Transverse colon (tissue), 4 donors: ENCODE results near the gene NHS. TPM values are rescaled to one million over a fixed set of nuclear protein-coding genes. Genes with fewer than 3 reads are reported as not detected.
"Not testable (repeated sequence)": the region's sequence is repeated elsewhere in the genome, so short reads cannot be mapped to it uniquely, and the experiment has no call there.

Experiments
- DNase-seq: peaks from one replicate; pipeline ENCODE4 v3.0.0-alpha.2; 2019
- H3K27ac ChIP-seq, 4 donors: fragments of 200-600 bp; sonication (generic); 2 replicates each; pipeline ENCODE4 v1.5.1; 2016 to 2018; ENCODE audit warnings: inconsistent platforms in 4 of 4
- H3K27me3 ChIP-seq: fragments of 200-600 bp; sonication (generic); 2 replicates; pipeline ENCODE4 v1.5.1; 2017; ENCODE audit warnings: inconsistent platforms
- H3K36me3 ChIP-seq, 4 donors: fragments of 200-600 bp; sonication (generic); 2 replicates each; pipeline ENCODE4 v1.5.1; 2017 to 2019; ENCODE audit warnings: inconsistent platforms in 4 of 4
- H3K4me1 ChIP-seq, 4 donors: fragments of 200-600 bp; sonication (generic); 2 replicates each; pipeline ENCODE4 v1.5.1; 2017 to 2020; ENCODE audit warnings: inconsistent platforms in 4 of 4
- H3K4me3 ChIP-seq, 4 donors: fragments of 200-600 bp; sonication (generic); 1 replicate in 1 of 4; 2 replicates in 3 of 4; pipeline versions ENCODE4 v1.5.1 to v1.6.1; 2017 to 2019; ENCODE audit warnings: inconsistent platforms in 4 of 4
- H3K9me3 ChIP-seq, 2 donors: fragments of 200-600 bp; sonication (generic); 2 replicates each; pipeline ENCODE4 v1.5.1; 2017 to 2019; ENCODE audit warnings: inconsistent platforms in 2 of 2
- EP300 ChIP-seq: sonication (generic); formaldehyde crosslinking; IDR thresholded peaks from one replicate; pipeline ENCODE4 v1.6.1; 2017; ENCODE audit warnings: antibody characterized with exemption, low read depth
- POLR2A ChIP-seq: fragments of 450-650 bp; IDR thresholded peaks from one replicate; pipeline ENCODE4 v1.6.1; 2016; ENCODE audit warnings: antibody characterized with exemption, mild to moderate bottlenecking, moderate library complexity
- POLR2AphosphoS5 ChIP-seq, 3 donors: sonication (generic); formaldehyde crosslinking; IDR thresholded peaks; one replicate each; pipeline ENCODE4 v1.6.1; 2016; ENCODE audit warnings: antibody characterized with exemption in 3 of 3
- WGBS, 2 donors: methylation state at CpG; one replicate each; pipeline ENCODE4 v1.1.5; 2018; ENCODE audit warnings: low coverage in 1 of 2; 5-methylcytosine and 5-hydroxymethylcytosine counted together
- in situ Hi-C, 4 donors: fragments of 200-750 bp; cut with MboI; loops; one replicate each; pipeline versions ENCODE4 v1.15.0 to v1.15.1; 2017; ENCODE audit warnings: low sequenced_read_pairs in 3 of 4, low pct_ligation_motif_present in 1 of 4, low pct_unique_long_range_greater_than_20kb in 1 of 4
- intact Hi-C: fragments of 100-400 bp; cut with DNase I; formaldehyde crosslinking; loops from one replicate; pipeline ENCODE4 v1.15.1; 2023; ENCODE audit warnings: low total_unique reads
- total RNA-seq, 4 donors: library from RNA; depleted of rRNA; stranded (reverse); fragments of >200 nt; gene quantifications; one replicate each; pipeline ENCODE4 v1.1.0, GENCODE V29; 2016
- TF ChIP-seq, protein P1 (sequence below), 5 experiments: fragments of 200-600 bp in 3 of 5; fragments of 450-650 bp in 2 of 5; sonication (generic) in 3 of 5; IDR thresholded peaks; 1 replicate in 2 of 5; 2 replicates in 3 of 5; pipeline ENCODE4 v1.5.1; 2016 to 2017; ENCODE audit warnings: antibody characterized with exemption in 5 of 5, inconsistent platforms in 3 of 5, mild to moderate bottlenecking in 2 of 5, moderate library complexity in 1 of 5

The NHS gene
- total RNA-seq, 4 donors from 2014 or later, result 1.2 to 10.7 (median 5.0) TPM

DNA sequence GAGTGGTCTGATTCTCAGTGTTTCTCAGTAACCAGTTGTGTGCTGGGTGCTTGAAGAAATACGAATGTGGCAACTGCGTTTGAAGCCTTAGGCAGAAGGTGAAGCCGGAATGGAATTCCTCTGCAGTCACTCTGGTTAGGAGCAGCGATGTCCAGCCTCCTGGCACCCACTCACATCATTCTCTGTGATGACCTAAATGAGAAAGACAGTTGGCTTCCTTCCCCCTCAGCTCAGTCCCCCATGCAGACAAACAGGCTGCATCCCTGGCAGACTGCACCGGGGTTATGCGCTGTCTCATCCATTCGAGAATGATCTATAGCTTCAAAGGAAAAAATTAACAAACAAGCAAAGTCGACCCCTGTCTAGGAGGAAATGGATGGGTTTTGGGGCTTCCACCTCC lies 192.2 kb downstream of the NHS start:
- whole genome bisulfite sequencing, 2 donors, result 56 to 61% methylated on average over 3 to 8 of the region's 8 CpGs

DNA sequence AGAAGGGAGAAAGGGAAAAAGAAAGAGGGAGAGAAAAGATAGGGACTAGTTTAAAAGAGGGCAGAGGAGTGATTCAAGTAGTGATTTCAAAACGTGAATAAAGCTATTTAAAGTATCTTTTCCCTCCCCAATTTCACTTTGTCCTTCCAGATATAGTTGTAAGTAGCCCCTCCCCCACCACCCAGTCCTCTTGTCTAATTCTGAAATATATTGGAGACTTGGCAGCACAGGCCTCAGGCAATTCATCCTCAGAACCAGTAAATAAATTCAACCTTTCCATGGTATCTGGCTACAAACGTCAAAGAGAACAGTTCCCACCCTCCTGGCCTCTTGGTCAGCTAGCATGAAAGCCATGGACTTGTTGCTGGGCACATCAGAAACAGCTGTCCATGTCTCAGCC lies 192.8 kb downstream of the NHS start:
- WGBS, 2 donors, result 30% methylated on average over 2 of the region's 2 CpGs; no CpG with 5 or more reads in 1 of the 2 donors
- DNase-seq, result no peak
- Histone ChIP-seq H3K27me3 (no peaks in the 10 kb centered on the region), H3K27ac (peak overlapping the region; percentile 32 to 60 (median 48)), H3K36me3 (no peaks in the 10 kb centered on the region), H3K9me3 (no peaks in the 10 kb centered on the region), H3K4me1 (no peaks in the 10 kb centered on the region), H3K4me3 (no peak overlapping the region)
- TF ChIP-seq EP300 (no peak), POLR2A (no peak), POLR2AphosphoS5 (IDR thresholded peaks at IDR 0.05) (no peak)
- TF ChIP-seq, protein P1, sequence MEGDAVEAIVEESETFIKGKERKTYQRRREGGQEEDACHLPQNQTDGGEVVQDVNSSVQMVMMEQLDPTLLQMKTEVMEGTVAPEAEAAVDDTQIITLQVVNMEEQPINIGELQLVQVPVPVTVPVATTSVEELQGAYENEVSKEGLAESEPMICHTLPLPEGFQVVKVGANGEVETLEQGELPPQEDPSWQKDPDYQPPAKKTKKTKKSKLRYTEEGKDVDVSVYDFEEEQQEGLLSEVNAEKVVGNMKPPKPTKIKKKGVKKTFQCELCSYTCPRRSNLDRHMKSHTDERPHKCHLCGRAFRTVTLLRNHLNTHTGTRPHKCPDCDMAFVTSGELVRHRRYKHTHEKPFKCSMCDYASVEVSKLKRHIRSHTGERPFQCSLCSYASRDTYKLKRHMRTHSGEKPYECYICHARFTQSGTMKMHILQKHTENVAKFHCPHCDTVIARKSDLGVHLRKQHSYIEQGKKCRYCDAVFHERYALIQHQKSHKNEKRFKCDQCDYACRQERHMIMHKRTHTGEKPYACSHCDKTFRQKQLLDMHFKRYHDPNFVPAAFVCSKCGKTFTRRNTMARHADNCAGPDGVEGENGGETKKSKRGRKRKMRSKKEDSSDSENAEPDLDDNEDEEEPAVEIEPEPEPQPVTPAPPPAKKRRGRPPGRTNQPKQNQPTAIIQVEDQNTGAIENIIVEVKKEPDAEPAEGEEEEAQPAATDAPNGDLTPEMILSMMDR (IDR thresholded peaks at IDR 0.05), result no peak
- intact Hi-C loops (no loop called here), in situ Hi-C loops (no loop called here)

More for the DNA sequence above, 192.2 kb downstream of the NHS start:
- H3K4me3 ChIP-seq, result no peak overlapping the region
- H3K27me3 ChIP-seq, result no peaks in the 10 kb centered on the region
- no peaks in the 10 kb centered on the region for H3K36me3 ChIP-seq
- TF ChIP-seq POLR2AphosphoS5 (IDR thresholded peaks at IDR 0.05) (no peak), EP300 (no peak), POLR2A (no peak)
- TF ChIP-seq, protein P1 (IDR thresholded peaks at IDR 0.05), result no peak
- H3K9me3 ChIP-seq, result no peaks in the 10 kb centered on the region
- H3K27ac ChIP-seq, result peak overlapping the region; percentile 32 to 60 (median 48)
- intact Hi-C loops, result no loop called here
- no peak for DNase-seq
- no peaks in the 10 kb centered on the region for H3K4me1 ChIP-seq
- in situ Hi-C loops, result no loop called here

DNA sequence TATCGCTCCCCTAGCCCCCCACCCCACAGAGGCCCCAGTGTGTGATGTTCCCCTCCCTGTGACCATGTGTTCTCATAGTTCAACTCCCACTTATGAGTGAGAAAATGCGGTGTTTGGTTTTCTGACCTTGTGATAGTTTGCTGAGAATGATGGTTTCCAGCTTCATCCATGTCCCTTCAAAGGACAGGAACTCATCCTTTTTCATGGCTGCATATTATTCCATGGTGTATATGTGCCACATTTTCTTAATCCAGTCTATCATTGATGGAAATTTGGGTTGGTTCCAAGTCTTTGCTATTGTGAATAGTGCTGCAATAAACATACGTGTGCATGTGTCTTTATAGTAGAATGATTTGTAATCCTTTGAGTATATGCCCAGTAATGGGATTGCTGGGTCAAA lies 193.8 kb downstream of the NHS start:
- H3K9me3 ChIP-seq, intact Hi-C loops, H3K27me3 ChIP-seq, in situ Hi-C loops, DNase-seq, H3K4me3 ChIP-seq, H3K27ac ChIP-seq, H3K4me1 ChIP-seq, H3K36me3 ChIP-seq: not testable (repeated sequence)
- WGBS, 2 donors, result 50 to 69% methylated on average over 1 to 3 of the region's 3 CpGs

DNA sequence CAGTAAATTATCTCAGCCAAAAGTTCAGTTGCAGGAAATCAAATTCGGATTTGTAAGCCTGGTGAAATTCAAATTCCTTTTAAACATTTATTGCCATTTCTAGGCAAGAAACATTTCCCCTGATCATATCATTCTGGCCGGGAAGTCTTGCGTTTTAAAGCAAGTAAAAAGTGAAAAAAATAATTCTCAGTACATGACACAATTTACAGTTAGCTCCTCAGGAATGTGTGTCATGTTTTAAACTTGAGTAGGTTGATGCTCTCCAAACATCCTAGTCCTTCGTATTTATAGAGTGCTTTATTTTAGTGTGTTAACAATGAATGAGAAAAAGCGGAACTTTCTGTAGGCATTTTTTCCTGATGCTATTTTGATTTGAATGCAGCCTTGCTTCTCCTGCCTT lies 204.0 kb downstream of the NHS start:
- Histone ChIP-seq H3K4me1 (peaks cover 0 to 9% (median 0%) of the 10 kb centered on the region in 4 donors), H3K36me3 (no peaks in the 10 kb centered on the region), H3K4me3 (no peak overlapping the region), H3K9me3 (no peaks in the 10 kb centered on the region), H3K27me3 (no peaks in the 10 kb centered on the region), H3K27ac (no peak overlapping the region)
- no peak for DNase-seq
- intact Hi-C loops (no loop called here), in situ Hi-C loops (loop anchor here in 2 of 4 donors (25.0 kb wide), 1 partner anchor 342 kb away; no protein-coding TSS in a partner anchor)
- 58 to 61% methylated on average over 4 to 5 of the region's 5 CpGs for WGBS, 2 donors
- TF ChIP-seq POLR2AphosphoS5 (IDR thresholded peaks at IDR 0.05), result no peak
- no peak for TF ChIP-seq POLR2A
- TF ChIP-seq, protein P1 (IDR thresholded peaks at IDR 0.05), result no peak
- no peak for TF ChIP-seq EP300
